K562 (cell line): ENCODE data around the gene KIAA0319L. TPM values are rescaled to one million over a fixed set of nuclear protein-coding genes. Genes with fewer than 3 reads are reported as not detected.
A peak's percentile ranks its signal among the peaks of the same experiment; 100 is the strongest.

Experiments used
- ATAC-seq: fragments of 200-7000 bp; cut with Tn5 transposase; 3 replicates; pipeline ENCODE4 v1.9.1; 2020; ENCODE audit warnings: moderate library complexity
- BruUV-seq: library from RNA; stranded (reverse); fragments of 400-500 nt; replicated peaks from 2 replicates; lab custom pipeline; 2021; lab: Mats Ljungman, UMichigan
- CTCF ChIA-PET: fragments of 300-600 bp; formaldehyde crosslinking; extraction: SDS; loops from one replicate; lab custom pipeline; 2021; ENCODE audit warnings: low intra/inter-chr PET ratio; lab: Yijun Ruan, JAX
- POLR2A ChIA-PET: fragments of 300-600, 350-650 bp; sonication (Branson Sonifier 250); formaldehyde crosslinking; extraction: SDS; loops from one replicate; lab custom pipeline; 2021; ENCODE audit warnings: antibody characterized with exemption, inconsistent platforms; lab: Yijun Ruan, JAX
- DNase-seq, 4 experiments: peaks; one replicate each; pipeline versions ENCODE4 v3.0.0 to v3.0.0-alpha.2; 2011 to 2018; ENCODE audit warnings: low spot score in 3 of 4, mixed read lengths in 3 of 4; ENCODE audit errors: extremely low read depth in 1 of 4
- FAIRE-seq: peaks from 2 replicates; lab custom pipeline; 2011; peaks lifted over from hg19 to GRCh38; lab: Jason Lieb, UNC
- H2AFZ ChIP-seq: 2 replicates; pipeline ENCODE4 v1.6.0; 2011; ENCODE audit warnings: low read depth, low read length, control low read depth, inconsistent platforms
- H3K27ac ChIP-seq: fragments of 200-600 bp; 3 replicates; pipeline ENCODE4 v1.8.0; 2011; ENCODE audit warnings: low read depth, mild to moderate bottlenecking, control low read depth, inconsistent platforms, low read length, moderate library complexity, mixed read lengths; ENCODE audit errors: extremely low read depth
- H3K27me3 ChIP-seq, 2 experiments: fragments of 300-600 bp in 1 of 2; 2 replicates in 1 of 2; 3 replicates in 1 of 2; pipeline versions ENCODE4 v1.6.0 to v1.8.0; 2011; ENCODE audit warnings: inconsistent platforms in 2 of 2, low read length in 2 of 2, mild to moderate bottlenecking in 1 of 2, mixed read lengths in 1 of 2, moderate library complexity in 1 of 2; ENCODE audit not compliant: control insufficient read depth in 2 of 2, insufficient read depth in 2 of 2
- H3K36me3 ChIP-seq: fragments of 300-600 bp; 3 replicates; pipeline ENCODE4 v1.8.0; 2011; ENCODE audit warnings: mild to moderate bottlenecking, low read length, inconsistent platforms; ENCODE audit not compliant: control insufficient read depth, insufficient read depth
- H3K4me1 ChIP-seq, 2 experiments: fragments of 200-600 bp in 1 of 2; replicated peaks in 1 of 2; 2 replicates in 1 of 2; 3 replicates in 1 of 2; pipeline versions ENCODE4 v1.5.1 to v1.8.0; 2011; ENCODE audit warnings: inconsistent platforms in 2 of 2, low read length in 2 of 2, mild to moderate bottlenecking in 1 of 2, mixed read lengths in 1 of 2, moderate library complexity in 1 of 2; ENCODE audit not compliant: control insufficient read depth in 2 of 2, insufficient read depth in 2 of 2
- H3K4me2 ChIP-seq: 2 replicates; pipeline ENCODE4 v1.6.1; 2011; ENCODE audit warnings: low read length, control low read depth, inconsistent platforms, mixed read lengths; ENCODE audit not compliant: insufficient read depth
- H3K4me3 ChIP-seq: fragments of 200-600 bp; sonication (generic), shearing (Covaris generic); 2 replicates; pipeline ENCODE4 v1.5.1; 2016; ENCODE audit warnings: control low read depth, inconsistent platforms
- H3K79me2 ChIP-seq: fragments of 200-600 bp; 3 replicates; pipeline ENCODE4 v1.8.0; 2011; ENCODE audit warnings: low read length, inconsistent platforms; ENCODE audit not compliant: control insufficient read depth, insufficient read depth
- H3K9ac ChIP-seq, 2 experiments: 2 replicates each; pipeline versions ENCODE4 v1.6.0 to v1.6.1; 2011; ENCODE audit warnings: low read depth in 2 of 2, low read length in 2 of 2, control low read depth in 1 of 2, inconsistent platforms in 1 of 2, mild to moderate bottlenecking in 1 of 2, mixed read lengths in 1 of 2; ENCODE audit not compliant: insufficient read depth in 1 of 2
- H3K9me1 ChIP-seq: one replicate; pipeline ENCODE4 v1.6.0; 2011; ENCODE audit warnings: inconsistent platforms, mild to moderate bottlenecking, low read length, moderate library complexity; ENCODE audit not compliant: control insufficient read depth, insufficient read depth
- H3K9me3 ChIP-seq: replicated peaks from 2 replicates; pipeline ENCODE4 v1.5.1; 2011; ENCODE audit warnings: low read depth, low read length, inconsistent platforms; ENCODE audit not compliant: control insufficient read depth, insufficient read depth
- H4K20me1 ChIP-seq: replicated peaks from 2 replicates; pipeline ENCODE4 v1.6.1; 2011; ENCODE audit warnings: low read length, inconsistent platforms, mixed read lengths; ENCODE audit not compliant: control insufficient read depth, insufficient read depth
- HNRNPLL ChIP-seq: fragments of 200-400 bp; formaldehyde crosslinking; IDR thresholded peaks from 2 replicates; pipeline ENCODE4 v1.6.1; 2017; ENCODE audit warnings: low read length, low read depth, mild to moderate bottlenecking; ENCODE audit not compliant: poor library complexity, severe bottlenecking
- RAD21 ChIP-seq, 2 experiments: fragments of 250-450 bp in 1 of 2; fragments of 450-650 bp in 1 of 2; sonication (Bioruptor Pico) in 1 of 2; formaldehyde crosslinking in 1 of 2; IDR thresholded peaks in 1 of 2; conservative IDR thresholded peaks in 1 of 2; 2 replicates each; pipeline versions ENCODE4 v1.4.0 to v1.8.0; 2020 to 2022; ENCODE audit warnings: mild to moderate bottlenecking in 2 of 2, moderate library complexity in 1 of 2
- SMC3 ChIP-seq: conservative IDR thresholded peaks from 2 replicates; pipeline ENCODE4 v1.6.1; 2011; ENCODE audit warnings: low read depth, low read length, improper control_type of control experiment; ENCODE audit not compliant: insufficient read depth
- STAG1 ChIP-seq: sonication (generic); formaldehyde crosslinking; IDR thresholded peaks from 2 replicates; pipeline ENCODE4 v1.5.0; 2020; ENCODE audit warnings: missing genetic modification reagents, borderline replicate concordance
- TCF3 ChIP-seq: sonication (generic); formaldehyde crosslinking; IDR thresholded peaks from 2 replicates; pipeline ENCODE4 v1.4.0; 2020; ENCODE audit warnings: mild to moderate bottlenecking, missing genetic modification reagents
- WGBS: fragments of 100-300 bp; shearing (Covaris generic); methylation state at CpG from one replicate; pipeline ENCODE4 v1.1.6; 2016; ENCODE audit warnings: low coverage, mixed read lengths; ENCODE audit not compliant: insufficient coverage; ENCODE audit errors: missing lambda C conversion rate; 5-methylcytosine and 5-hydroxymethylcytosine counted together
- in situ Hi-C: fragments of 300-500 bp; cut with MboI; formaldehyde crosslinking; loops from 4 replicates; pipeline ENCODE4 v1.15.0; 2018; ENCODE audit warnings: inconsistent platforms, mixed read lengths
- intact Hi-C: fragments of 100-400 bp; cut with micrococcal nuclease; formaldehyde crosslinking; loops from 2 replicates; pipeline ENCODE4 v1.14.2; 2022
- polyA plus RNA-seq, 8 experiments: library from polyadenylated mRNA; depleted of rRNA in 4 of 8; stranded (reverse) in 5 of 8; unstranded in 3 of 8; fragments of >200 nt; fragmentation: Nextera tagmentation in 2 of 8; fragmentation: Illumina TruSeq in 1 of 8; extraction: Ambion mirVana in 2 of 8; extraction: Trizol in 1 of 8; gene quantifications; 2 replicates each; pipeline versions ENCODE4 v1.2.1 to v1.2.3, GENCODE V29; 2011 to 2014; ENCODE audit warnings: inconsistent platforms in 1 of 8, missing spikeins in 1 of 8
- total RNA-seq, 7 experiments: library from RNA; depleted of rRNA in 6 of 7; stranded (reverse); fragments of >200 nt in 6 of 7; fragmentation: Illumina TruSeq in 2 of 7; extraction: Trizol in 2 of 7; gene quantifications; 2 replicates each; pipeline versions ENCODE4 v1.2.1 to v1.2.3, GENCODE V29; 2011 to 2021; ENCODE audit warnings: low replicate concordance in 1 of 7
- TF ChIP-seq, protein P1 (sequence below), 2 experiments: fragments of 450-650 bp; formaldehyde crosslinking in 1 of 2; IDR thresholded peaks; 2 replicates each; pipeline versions ENCODE4 v1.4.0 to v1.6.1; 2014 to 2020; ENCODE audit warnings: mild to moderate bottlenecking in 2 of 2, borderline replicate concordance in 1 of 2, low read depth in 1 of 2
- TF ChIP-seq, protein P2 (sequence below), 3 experiments: IDR thresholded peaks in 2 of 3; conservative IDR thresholded peaks in 1 of 3; 2 replicates each; pipeline ENCODE4 v1.5.1; 2011 to 2012; ENCODE audit warnings: low read length in 3 of 3, mild to moderate bottlenecking in 3 of 3, control low read depth in 2 of 3, improper control_type of control experiment in 1 of 3, inconsistent platforms in 1 of 3, low read depth in 1 of 3, mixed read lengths in 1 of 3, moderate library complexity in 1 of 3; ENCODE audit not compliant: insufficient read depth in 2 of 3

The KIAA0319L gene
- total and polyA plus RNA-seq, 9 of the 15 experiments (the other 6 are each of a cell fraction or from before 2014, with no cell fraction given), result 2.4 to 51.7 (median 27.4) TPM

DNA sequence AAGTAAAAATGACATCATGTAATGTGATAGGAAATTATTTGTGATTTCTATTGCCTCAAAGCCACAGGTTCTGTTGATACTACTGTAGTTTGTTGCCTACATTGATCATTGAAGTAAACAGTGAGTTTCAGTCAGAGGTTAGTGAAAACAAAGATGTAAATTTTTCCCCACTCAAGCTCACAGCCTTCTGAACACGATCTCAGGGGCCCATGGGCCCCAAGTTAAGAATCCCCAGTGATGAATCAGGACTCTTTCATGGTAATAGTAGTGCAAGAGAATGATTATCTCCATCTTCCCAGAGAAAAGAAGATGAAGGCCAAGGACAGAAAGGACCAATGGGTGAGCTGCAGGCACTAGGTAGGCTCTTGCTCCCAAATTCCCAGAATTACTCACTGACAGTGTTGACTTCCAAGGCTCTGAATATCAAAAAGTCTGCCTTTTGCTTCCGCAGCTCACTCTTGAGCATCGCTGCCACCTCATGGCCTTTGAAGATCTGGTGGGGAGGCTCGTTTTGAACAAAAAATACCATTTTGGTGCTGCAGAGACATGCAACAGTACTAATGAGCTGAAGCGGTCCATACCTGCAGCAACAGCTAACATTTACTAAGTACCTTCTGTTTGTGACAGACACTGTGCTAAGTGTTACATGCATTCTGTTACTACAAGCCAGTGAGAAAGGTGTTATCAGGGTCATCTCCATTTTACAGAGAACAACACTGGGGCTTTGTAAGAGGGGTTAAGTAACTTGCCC lies 113.3 kb downstream of the KIAA0319L start:
- Histone ChIP-seq H3K4me1 (no peaks in the 10 kb centered on the region), H3K27ac (no peak overlapping the region), H3K4me2 (no peak overlapping the region), H3K9ac (no peak overlapping the region), H3K9me3 (no peaks in the 10 kb centered on the region), H3K36me3 (peaks cover 83% of the 10 kb centered on the region), H3K4me3 (no peak overlapping the region), H3K79me2 (no peaks in the 10 kb centered on the region), H3K27me3 (no peaks in the 10 kb centered on the region), H2AFZ (no peak overlapping the region), H3K9me1 (no peaks in the 10 kb centered on the region), H4K20me1 (no peaks in the 10 kb centered on the region)
- ATAC-seq (peak; percentile 68; the same call in 2 of the 3 replicates), FAIRE-seq (peak; percentile 6), DNase-seq (peak in 2 of 4 experiments; percentile 30 to 36)
- TF ChIP-seq RAD21 (CRISPR knock-in tag; conservative IDR thresholded peaks at IDR 0.05 in 1 of 2, IDR thresholded peaks at IDR 0.05 in 1 of 2) (peak; percentile 22 to 72; a peak in 2 of 4 replicates), STAG1 (CRISPR knock-in tag) (peak; percentile 80; the same call in 1 of the 2 replicates), SMC3 (0 out of 2 replicates have a peak, but pooled peaks have one; percentile 28), HNRNPLL (no peak), TCF3 (CRISPR knock-in tag) (no peak)
- TF ChIP-seq, protein P1, sequence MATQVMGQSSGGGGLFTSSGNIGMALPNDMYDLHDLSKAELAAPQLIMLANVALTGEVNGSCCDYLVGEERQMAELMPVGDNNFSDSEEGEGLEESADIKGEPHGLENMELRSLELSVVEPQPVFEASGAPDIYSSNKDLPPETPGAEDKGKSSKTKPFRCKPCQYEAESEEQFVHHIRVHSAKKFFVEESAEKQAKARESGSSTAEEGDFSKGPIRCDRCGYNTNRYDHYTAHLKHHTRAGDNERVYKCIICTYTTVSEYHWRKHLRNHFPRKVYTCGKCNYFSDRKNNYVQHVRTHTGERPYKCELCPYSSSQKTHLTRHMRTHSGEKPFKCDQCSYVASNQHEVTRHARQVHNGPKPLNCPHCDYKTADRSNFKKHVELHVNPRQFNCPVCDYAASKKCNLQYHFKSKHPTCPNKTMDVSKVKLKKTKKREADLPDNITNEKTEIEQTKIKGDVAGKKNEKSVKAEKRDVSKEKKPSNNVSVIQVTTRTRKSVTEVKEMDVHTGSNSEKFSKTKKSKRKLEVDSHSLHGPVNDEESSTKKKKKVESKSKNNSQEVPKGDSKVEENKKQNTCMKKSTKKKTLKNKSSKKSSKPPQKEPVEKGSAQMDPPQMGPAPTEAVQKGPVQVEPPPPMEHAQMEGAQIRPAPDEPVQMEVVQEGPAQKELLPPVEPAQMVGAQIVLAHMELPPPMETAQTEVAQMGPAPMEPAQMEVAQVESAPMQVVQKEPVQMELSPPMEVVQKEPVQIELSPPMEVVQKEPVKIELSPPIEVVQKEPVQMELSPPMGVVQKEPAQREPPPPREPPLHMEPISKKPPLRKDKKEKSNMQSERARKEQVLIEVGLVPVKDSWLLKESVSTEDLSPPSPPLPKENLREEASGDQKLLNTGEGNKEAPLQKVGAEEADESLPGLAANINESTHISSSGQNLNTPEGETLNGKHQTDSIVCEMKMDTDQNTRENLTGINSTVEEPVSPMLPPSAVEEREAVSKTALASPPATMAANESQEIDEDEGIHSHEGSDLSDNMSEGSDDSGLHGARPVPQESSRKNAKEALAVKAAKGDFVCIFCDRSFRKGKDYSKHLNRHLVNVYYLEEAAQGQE (IDR thresholded peaks at IDR 0.05; ENCODE audit: borderline replicate concordance), result peak; percentile 54; the same call in 1 of the 2 replicates
- TF ChIP-seq, protein P1 (CRISPR knock-in tag; IDR thresholded peaks at IDR 0.05; ENCODE audit: low read depth), result no peak
- TF ChIP-seq, protein P2, sequence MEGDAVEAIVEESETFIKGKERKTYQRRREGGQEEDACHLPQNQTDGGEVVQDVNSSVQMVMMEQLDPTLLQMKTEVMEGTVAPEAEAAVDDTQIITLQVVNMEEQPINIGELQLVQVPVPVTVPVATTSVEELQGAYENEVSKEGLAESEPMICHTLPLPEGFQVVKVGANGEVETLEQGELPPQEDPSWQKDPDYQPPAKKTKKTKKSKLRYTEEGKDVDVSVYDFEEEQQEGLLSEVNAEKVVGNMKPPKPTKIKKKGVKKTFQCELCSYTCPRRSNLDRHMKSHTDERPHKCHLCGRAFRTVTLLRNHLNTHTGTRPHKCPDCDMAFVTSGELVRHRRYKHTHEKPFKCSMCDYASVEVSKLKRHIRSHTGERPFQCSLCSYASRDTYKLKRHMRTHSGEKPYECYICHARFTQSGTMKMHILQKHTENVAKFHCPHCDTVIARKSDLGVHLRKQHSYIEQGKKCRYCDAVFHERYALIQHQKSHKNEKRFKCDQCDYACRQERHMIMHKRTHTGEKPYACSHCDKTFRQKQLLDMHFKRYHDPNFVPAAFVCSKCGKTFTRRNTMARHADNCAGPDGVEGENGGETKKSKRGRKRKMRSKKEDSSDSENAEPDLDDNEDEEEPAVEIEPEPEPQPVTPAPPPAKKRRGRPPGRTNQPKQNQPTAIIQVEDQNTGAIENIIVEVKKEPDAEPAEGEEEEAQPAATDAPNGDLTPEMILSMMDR (IDR thresholded peaks at IDR 0.05 in 2 of 3, conservative IDR thresholded peaks at IDR 0.05 in 1 of 3; ENCODE audit: insufficient read depth in 2 of 3, low read depth in 1 of 3, low read length in 3 of 3), result peak; percentile 43 to 65 (median 63)
- ChIA-PET POLR2A (interaction anchor here (0.5 to 0.8 kb wide), 2 partner anchors 108 to 202 kb away, joined by 3 read pairs; no protein-coding TSS in a partner anchor), CTCF (interaction anchor here (1.4 kb wide), 1 partner anchor 656 kb away, joined by 3 read pairs; no protein-coding TSS in a partner anchor)
- WGBS, result 62% methylated on average over 5 of the region's 5 CpGs
- in situ Hi-C loops, result no loop called here
- BruUV-seq, result no TSS peak
- intact Hi-C loops, result loop anchor here (2.0 to 5.0 kb wide), 2 partner anchors 241 to 657 kb away; no protein-coding TSS in a partner anchor
